Esophagus squamous epithelium (tissue), 5 donors: ENCODE results near the gene KLF13. TPM values are rescaled to one million over a fixed set of nuclear protein-coding genes. Genes with fewer than 3 reads are reported as not detected.

Experiments
- DNase-seq: peaks from one replicate; lab custom pipeline; 2025; lab: John Stamatoyannopoulos, UW
- H3K27ac ChIP-seq, 4 donors: fragments of 200-600 bp; sonication (generic); one replicate each; pipeline ENCODE4 v1.5.1; 2016 to 2019; ENCODE audit warnings: mild to moderate bottlenecking in 1 of 4
- H3K27me3 ChIP-seq, 4 donors: fragments of 200-600 bp; sonication (generic); 1 replicate in 3 of 4; 2 replicates in 1 of 4; pipeline versions ENCODE4 v1.5.1 to v1.6.0; 2017 to 2021; ENCODE audit warnings: antibody characterized with exemption in 1 of 4
- H3K36me3 ChIP-seq, 3 donors: fragments of 200-600 bp; sonication (generic); one replicate each; pipeline ENCODE4 v1.5.1; 2016 to 2019
- H3K4me1 ChIP-seq, 3 donors: fragments of 200-600 bp; sonication (generic); one replicate each; pipeline ENCODE4 v1.5.1; 2017 to 2019
- H3K4me3 ChIP-seq, 4 donors: fragments of 200-600 bp; sonication (generic); 1 replicate in 3 of 4; 2 replicates in 1 of 4; pipeline ENCODE4 v1.5.1; 2016 to 2019; ENCODE audit warnings: mild to moderate bottlenecking in 2 of 4, moderate library complexity in 1 of 4
- H3K9me3 ChIP-seq, 3 donors: fragments of 200-600 bp; sonication (generic); one replicate each; pipeline ENCODE4 v1.5.1; 2016 to 2019
- CTCF ChIP-seq, 6 experiments: fragments of 450-650 bp in 4 of 6; fragments of 200-600 bp in 2 of 6; sonication (generic) in 2 of 6; IDR thresholded peaks; one replicate each; pipeline ENCODE4 v1.5.1; 2016 to 2019; ENCODE audit warnings: antibody characterized with exemption in 6 of 6, mild to moderate bottlenecking in 4 of 6, moderate library complexity in 4 of 6
- POLR2A ChIP-seq, 4 donors: fragments of 450-650 bp; IDR thresholded peaks; one replicate each; pipeline ENCODE4 v1.6.1; 2017; ENCODE audit warnings: antibody characterized with exemption in 4 of 4, mild to moderate bottlenecking in 4 of 4, moderate library complexity in 3 of 4
- WGBS, 2 donors: methylation state at CpG; one replicate each; pipeline ENCODE4 v1.1.5; 2018; 5-methylcytosine and 5-hydroxymethylcytosine counted together
- intact Hi-C: fragments of 100-400 bp; cut with DNase I; formaldehyde crosslinking; loops from one replicate; pipeline ENCODE4 v1.15.0; 2022
- total RNA-seq, 4 donors: library from RNA; depleted of rRNA; stranded (reverse); fragments of >200 nt; gene quantifications; one replicate each; pipeline ENCODE4 v1.1.0, GENCODE V29; 2016
- donor health status: DM: yes; HTN: yes; CAD: no.

The KLF13 gene
- total RNA-seq, result 10 to 100 TPM; 16.4 to 54.6 (median 41.8) TPM

- H3K27ac ChIP-seq, result peak within 1 kb of the TSS; percentile 90 to 100 (median 95)
- DNase-seq, result peak; percentile 92
- TF ChIP-seq CTCF (IDR thresholded peaks at IDR 0.05) (peak in 2 of 6 experiments; percentile 5 to 20), POLR2A (IDR thresholded peaks at IDR 0.05) (peak in 3 of 4 donors; percentile 68 to 98 (median 97))
- no peaks in the 10 kb centered on the region for H3K27me3 ChIP-seq
- no peaks in the 10 kb centered on the region for H3K9me3 ChIP-seq
- H3K36me3 ChIP-seq, result peaks cover 0 to 6% (median 0%) of the 10 kb centered on the region in 3 donors
- peaks cover 33 to 43% (median 34%) of the 10 kb centered on the region in 3 donors for H3K4me1 ChIP-seq
- intact Hi-C loops, result loop anchor here (5.0 kb wide), 1 partner anchor 114 kb away; no protein-coding TSS in a partner anchor
- WGBS, 2 donors, result no CpG with 5 or more reads among the region's 99 CpGs
- peak within 1 kb of the TSS; percentile 48 to 96 (median 64) for H3K4me3 ChIP-seq
These were observed at the start of gene KLF13 for GRCh38 chr15:31326156-31326874. KLF13 (plus strand) TSS chr15:31326835; CDS start chr15:31327213, 378 bp downstream.

- Histone ChIP-seq H3K9me3 (no peaks in the 10 kb centered on the region), H3K27me3 (no peaks in the 10 kb centered on the region), H3K36me3 (no peaks in the 10 kb centered on the region), H3K27ac (no peak overlapping the region), H3K4me3 (no peak overlapping the region), H3K4me1 (peaks cover 9 to 27% (median 11%) of the 10 kb centered on the region in 3 donors)
- intact Hi-C loops, result no loop called here
- DNase-seq, result no peak
- 79 to 82% methylated on average over 1 of the region's 4 CpGs for WGBS, 2 donors
- TF ChIP-seq POLR2A (IDR thresholded peaks at IDR 0.05) (no peak), CTCF (IDR thresholded peaks at IDR 0.05) (no peak)
These were observed 49.1 kb upstream of the KLF13 start for GRCh38 chr15:31277335-31278060.

GRCh38 chr15:31278061-31278445 is 48.6 kb upstream of the KLF13 start:
- no peaks in the 10 kb centered on the region for H3K9me3 ChIP-seq
- intact Hi-C loops, result no loop called here

GRCh38 chr15:31278544-31279220 is 48.0 kb upstream of the KLF13 start:
- no peak for DNase-seq

More at GRCh38 chr15:31278061-31278445, 48.6 kb upstream of the KLF13 start:
- WGBS, 2 donors, result 91 to 94% methylated on average over 5 to 6 of the region's 6 CpGs
- no peak for DNase-seq
- Histone ChIP-seq H3K4me3 (no peak overlapping the region), H3K27me3 (no peaks in the 10 kb centered on the region), H3K4me1 (peaks cover 5 to 21% (median 11%) of the 10 kb centered on the region in 3 donors), H3K27ac (no peak overlapping the region), H3K36me3 (no peaks in the 10 kb centered on the region)
- TF ChIP-seq POLR2A (IDR thresholded peaks at IDR 0.05) (no peak), CTCF (IDR thresholded peaks at IDR 0.05) (no peak)

More at GRCh38 chr15:31278544-31279220, 48.0 kb upstream of the KLF13 start:
- no peak overlapping the region for H3K4me3 ChIP-seq
- no peaks in the 10 kb centered on the region for H3K9me3 ChIP-seq
- TF ChIP-seq POLR2A (IDR thresholded peaks at IDR 0.05) (no peak), CTCF (IDR thresholded peaks at IDR 0.05) (no peak)
- H3K27me3 ChIP-seq, result no peaks in the 10 kb centered on the region
- intact Hi-C loops, result no loop called here
- no peaks in the 10 kb centered on the region for H3K36me3 ChIP-seq
- no peak overlapping the region for H3K27ac ChIP-seq
- WGBS, 2 donors, result 93 to 95% methylated on average over 4 to 8 of the region's 18 CpGs
- H3K4me1 ChIP-seq, result peaks cover 5 to 18% (median 11%) of the 10 kb centered on the region in 3 donors
